H1 (cell line): Measurements from ENCODE around the gene ADGRV1. TPM values are rescaled to one million over a fixed set of nuclear protein-coding genes. Genes with fewer than 3 reads are reported as not detected.
"Not testable (repeated sequence)": the region's sequence is repeated elsewhere in the genome, so short reads cannot be mapped to it uniquely, and the experiment has no call there.

ENCODE experiments used
- CTCF ChIA-PET: fragments of 300-600 bp; sonication (Branson Sonifier 250); formaldehyde crosslinking; loops from one replicate; lab custom pipeline; 2021; ENCODE audit not compliant: partially characterized antibody; lab: Charles Lee
- POLR2A ChIA-PET: fragments of 300-600 bp; sonication (Branson Sonifier 250); formaldehyde crosslinking; loops from one replicate; lab custom pipeline; 2021; ENCODE audit warnings: inconsistent platforms; ENCODE audit not compliant: partially characterized antibody; lab: Charles Lee
- DNase-seq, 2 experiments: peaks; one replicate each; pipeline versions ENCODE4 v3.0.0 to v3.0.0-alpha.2; 2010 to 2022; ENCODE audit warnings: low spot score in 2 of 2, low read depth in 1 of 2, mixed read lengths in 1 of 2
- FAIRE-seq: peaks from 2 replicates; lab custom pipeline; 2011; peaks lifted over from hg19 to GRCh38; lab: Jason Lieb, UNC
- H2AFZ ChIP-seq: 2 replicates; pipeline ENCODE4 v1.8.1; 2012; ENCODE audit warnings: low read length, inconsistent platforms
- H2AK5ac ChIP-seq: 2 replicates; pipeline ENCODE4 v1.6.1; 2013; ENCODE audit warnings: low read depth, low read length
- H2BK120ac ChIP-seq: replicated peaks from 2 replicates; pipeline ENCODE3; 2013; ENCODE audit warnings: low read depth, low read length, inconsistent platforms
- H2BK12ac ChIP-seq: 2 replicates; pipeline ENCODE4 v1.6.1; 2013; ENCODE audit warnings: low read depth, low read length
- H2BK15ac ChIP-seq: 2 replicates; pipeline ENCODE4 v1.6.1; 2013; ENCODE audit warnings: low read length
- H2BK20ac ChIP-seq: 2 replicates; pipeline ENCODE4 v1.6.1; 2013; ENCODE audit warnings: low read length
- H2BK5ac ChIP-seq: 2 replicates; pipeline ENCODE4 v1.6.1; 2013; ENCODE audit warnings: low read depth, low read length
- H3K14ac ChIP-seq: 2 replicates; pipeline ENCODE4 v1.6.1; 2013; ENCODE audit warnings: inconsistent platforms; ENCODE audit not compliant: insufficient read length
- H3K18ac ChIP-seq: 2 replicates; pipeline ENCODE4 v1.6.1; 2013; ENCODE audit warnings: low read length; ENCODE audit errors: extremely low read depth
- H3K23ac ChIP-seq: 2 replicates; pipeline ENCODE4 v1.6.1; 2013; ENCODE audit warnings: inconsistent platforms; ENCODE audit not compliant: insufficient read length
- H3K23me2 ChIP-seq: 2 replicates; pipeline ENCODE4 v1.6.1; 2013; ENCODE audit warnings: low read depth, low read length
- H3K27ac ChIP-seq: 2 replicates; pipeline ENCODE4 v1.6.1; 2011; ENCODE audit warnings: low read depth, low read length, inconsistent platforms
- H3K27me3 ChIP-seq, 4 experiments: replicated peaks in 1 of 4; 1 replicate in 1 of 4; 2 replicates in 3 of 4; pipeline versions ENCODE4 v1.6.1 to v1.8.1; 2011 to 2013; ENCODE audit warnings: low read length in 3 of 4, mild to moderate bottlenecking in 3 of 4, inconsistent platforms in 2 of 4, mixed read lengths in 2 of 4, moderate library complexity in 1 of 4; ENCODE audit not compliant: control insufficient read depth in 3 of 4, insufficient read depth in 3 of 4; ENCODE audit errors: extremely low read depth in 1 of 4
- H3K36me3 ChIP-seq, 4 experiments: 2 replicates each; pipeline versions ENCODE4 v1.6.1 to v1.8.1; 2011 to 2013; ENCODE audit warnings: mild to moderate bottlenecking in 4 of 4, low read length in 3 of 4, moderate library complexity in 2 of 4, control low read depth in 1 of 4, inconsistent platforms in 1 of 4; ENCODE audit not compliant: insufficient read depth in 4 of 4, control insufficient read depth in 2 of 4
- H3K4ac ChIP-seq: replicated peaks from 2 replicates; pipeline ENCODE3; 2013; ENCODE audit warnings: low read length, low read depth, mixed read lengths, inconsistent platforms; ENCODE audit not compliant: insufficient read length
- H3K4me1 ChIP-seq, 4 experiments: replicated peaks in 1 of 4; 1 replicate in 1 of 4; 2 replicates in 3 of 4; pipeline versions ENCODE4 v1.6.1 to v1.8.1; 2011 to 2013; ENCODE audit warnings: low read length in 3 of 4, inconsistent platforms in 2 of 4, mixed read lengths in 1 of 4; ENCODE audit not compliant: insufficient read depth in 4 of 4, control insufficient read depth in 3 of 4
- H3K4me2 ChIP-seq, 2 experiments: 2 replicates each; pipeline versions ENCODE4 v1.6.1 to v1.8.1; 2011 to 2013; ENCODE audit warnings: low read depth in 2 of 2, low read length in 2 of 2, control low read depth in 1 of 2, inconsistent platforms in 1 of 2, mild to moderate bottlenecking in 1 of 2; ENCODE audit not compliant: insufficient read depth in 1 of 2
- H3K4me3 ChIP-seq, 4 experiments: fragments of 200-600, 300-600 bp in 1 of 4; sonication (generic), shearing (Covaris generic), sonication (Bioruptor Twin) in 1 of 4; 2 replicates each; pipeline versions ENCODE4 v1.5.1 to v1.8.1; 2011 to 2016; ENCODE audit warnings: low read length in 4 of 4, low read depth in 3 of 4, control low read depth in 2 of 4, inconsistent platforms in 2 of 4, mild to moderate bottlenecking in 2 of 4, mixed read lengths in 1 of 4, moderate library complexity in 1 of 4; ENCODE audit not compliant: insufficient read depth in 2 of 4; ENCODE audit errors: extremely low read depth in 1 of 4
- H3K56ac ChIP-seq: replicated peaks from 2 replicates; pipeline ENCODE3; 2013; ENCODE audit warnings: low read depth, mild to moderate bottlenecking, mixed read lengths, low read length, inconsistent platforms; ENCODE audit not compliant: insufficient read length
- H3K79me1 ChIP-seq: 2 replicates; pipeline ENCODE4 v1.6.1; 2013; ENCODE audit warnings: low read depth, low read length, control low read depth
- H3K79me2 ChIP-seq, 2 experiments: 2 replicates each; pipeline versions ENCODE4 v1.6.1 to v1.8.1; 2012 to 2013; ENCODE audit warnings: low read length in 2 of 2, mild to moderate bottlenecking in 2 of 2, inconsistent platforms in 1 of 2; ENCODE audit not compliant: insufficient read depth in 2 of 2, control insufficient read depth in 1 of 2
- H3K9ac ChIP-seq, 4 experiments: replicated peaks in 1 of 4; 1 replicate in 1 of 4; 2 replicates in 3 of 4; pipeline versions ENCODE4 v1.6.1 to v1.8.1; 2011 to 2013; ENCODE audit warnings: low read depth in 3 of 4, low read length in 3 of 4, control low read depth in 2 of 4, mild to moderate bottlenecking in 2 of 4, moderate library complexity in 2 of 4, inconsistent platforms in 1 of 4; ENCODE audit errors: extremely low read depth in 1 of 4
- H3K9me3 ChIP-seq, 2 experiments: 2 replicates each; pipeline versions ENCODE4 v1.6.1 to v1.8.1; 2012 to 2013; ENCODE audit warnings: mild to moderate bottlenecking in 2 of 2, moderate library complexity in 2 of 2, control low read depth in 1 of 2, inconsistent platforms in 1 of 2, low read depth in 1 of 2, low read length in 1 of 2, mixed read lengths in 1 of 2; ENCODE audit not compliant: insufficient read depth in 2 of 2
- H4K20me1 ChIP-seq, 2 experiments: replicated peaks in 1 of 2; 2 replicates each; pipeline versions ENCODE3 to v1.8.1; 2011 to 2013; ENCODE audit warnings: inconsistent platforms in 2 of 2, low read length in 2 of 2, mild to moderate bottlenecking in 1 of 2; ENCODE audit not compliant: insufficient read depth in 2 of 2, control insufficient read depth in 1 of 2
- H4K5ac ChIP-seq: 2 replicates; pipeline ENCODE4 v1.6.1; 2013; ENCODE audit warnings: low read length, low read depth, mixed read lengths, inconsistent platforms; ENCODE audit not compliant: insufficient read length
- H4K8ac ChIP-seq: 2 replicates; pipeline ENCODE4 v1.8.0; 2013; ENCODE audit warnings: mild to moderate bottlenecking, moderate library complexity, low read length, inconsistent platforms; ENCODE audit not compliant: insufficient read depth; ENCODE audit errors: extremely low read depth
- H4K91ac ChIP-seq: replicated peaks from 2 replicates; pipeline ENCODE3; 2013; ENCODE audit warnings: low read length, mixed read lengths, inconsistent platforms; ENCODE audit not compliant: insufficient read length
- WGBS, 2 experiments: shearing (Covaris generic) in 1 of 2; methylation state at CpG; one replicate each; pipeline versions ENCODE4 v1.1.6 to v1.1.7; 2013 to 2015; ENCODE audit warnings: low lambda C conversion rate in 2 of 2, mixed read lengths in 2 of 2, inconsistent platforms in 1 of 2, low coverage in 1 of 2, missing lambda C conversion rate in 1 of 2; ENCODE audit not compliant: insufficient replicate concordance in 2 of 2, insufficient coverage in 1 of 2, insufficient read length in 1 of 2; ENCODE audit errors: extremely low coverage in 1 of 2, missing lambda C conversion rate in 1 of 2; 5-methylcytosine and 5-hydroxymethylcytosine counted together
- polyA plus RNA-seq, 7 experiments: library from polyadenylated mRNA; depleted of rRNA in 3 of 7; stranded (reverse) in 5 of 7; unstranded in 2 of 7; fragments of >200 nt in 5 of 7; fragments of 200-250 nt in 2 of 7; gene quantifications; 1 replicate in 5 of 7; 2 replicates in 1 of 7; 4 replicates in 1 of 7; pipeline versions ENCODE4 v1.2.1 to v1.2.3, GENCODE V29; 2011 to 2013; ENCODE audit warnings: missing spikeins in 2 of 7, mixed read lengths in 2 of 7
- total RNA-seq: library from RNA; stranded (reverse); fragmentation: NEBNext Ultra II Directional; extraction: Animal tissue kit (Norgen Biotek cat#: 25700); gene quantifications from 2 replicates; pipeline ENCODE4 v1.2.1, GENCODE V29; 2021

ADGRV1 gene
- total and polyA plus RNA-seq, 2 of the 8 experiments (the other 6 are each of a cell fraction or from before 2014, with no cell fraction given), result 53.1 to 62.2 TPM

GRCh38 chr5:90576566-90576965, 18.0 kb downstream of the ADGRV1 start:
- H2AK5ac ChIP-seq, POLR2A ChIA-PET, H3K4me1 ChIP-seq, H2BK12ac ChIP-seq, H3K4me3 ChIP-seq, H2AFZ ChIP-seq, H2BK20ac ChIP-seq, H3K36me3 ChIP-seq, H4K5ac ChIP-seq, H3K56ac ChIP-seq, H3K9me3 ChIP-seq, H3K4me2 ChIP-seq, H4K20me1 ChIP-seq, H3K23me2 ChIP-seq, H2BK120ac ChIP-seq, H3K27me3 ChIP-seq, H3K14ac ChIP-seq, H3K23ac ChIP-seq, H4K8ac ChIP-seq, CTCF ChIA-PET, H3K79me1 ChIP-seq, H3K4ac ChIP-seq, H4K91ac ChIP-seq, H3K9ac ChIP-seq, H2BK5ac ChIP-seq, H3K18ac ChIP-seq, FAIRE-seq, DNase-seq, H2BK15ac ChIP-seq, H3K27ac ChIP-seq: not testable (repeated sequence)
- WGBS, 2 experiments, result 90% methylated on average over 3 of the region's 3 CpGs; no CpG with 5 or more reads in 1 of the 2 experiments
- peaks cover 16 to 88% of the 10 kb centered on the region in 2 experiments for H3K79me2 ChIP-seq

- H3K9me3 ChIP-seq, result not testable (repeated sequence)
- H3K79me2 ChIP-seq, result peaks cover 13 to 88% of the 10 kb centered on the region in 2 experiments; a peak in 3 of 4 replicates
Measured at GRCh38 chr5:90579905-90580304, 21.3 kb downstream of the ADGRV1 start.

More at GRCh38 chr5:90579905-90580304, 21.3 kb downstream of the ADGRV1 start:
- H3K18ac ChIP-seq, H2AK5ac ChIP-seq, H2BK12ac ChIP-seq, H3K14ac ChIP-seq, POLR2A ChIA-PET, H3K79me1 ChIP-seq, H4K91ac ChIP-seq, H2BK120ac ChIP-seq, DNase-seq, H4K5ac ChIP-seq, H3K9ac ChIP-seq, H3K36me3 ChIP-seq, H3K4ac ChIP-seq, H2BK5ac ChIP-seq, H3K4me2 ChIP-seq, FAIRE-seq, H2BK20ac ChIP-seq, H2BK15ac ChIP-seq, H3K27me3 ChIP-seq, H3K23me2 ChIP-seq, H3K4me1 ChIP-seq, CTCF ChIA-PET, H3K56ac ChIP-seq, H4K8ac ChIP-seq, H4K20me1 ChIP-seq, H3K4me3 ChIP-seq, H2AFZ ChIP-seq, H3K23ac ChIP-seq, H3K27ac ChIP-seq: not testable (repeated sequence)
- 81% methylated on average over 2 of the region's 2 CpGs; no CpG with 5 or more reads in 1 of the 2 experiments for WGBS, 2 experiments
